Right lobe of liver (tissue), 6 donors: ENCODE data around the gene EZH1. TPM values are rescaled to one million over a fixed set of nuclear protein-coding genes. Genes with fewer than 3 reads are reported as not detected.

Source experiments
- ATAC-seq, 4 donors: fragments of 200-7000 bp; cut with Tn5 transposase; one replicate each; pipeline ENCODE4 v1.9.1; 2020; ENCODE audit warnings: mild to moderate bottlenecking in 4 of 4, moderate library complexity in 4 of 4
- DNase-seq, 3 donors: peaks; one replicate each; pipeline ENCODE4 v3.0.0-alpha.2; 2020
- H3K27ac ChIP-seq, 3 donors: fragments of 200-600 bp; one replicate each; pipeline ENCODE4 v1.8.0; 2022
- H3K27me3 ChIP-seq, 2 donors: fragments of 200-600 bp; one replicate each; pipeline ENCODE4 v1.8.0; 2022
- H3K36me3 ChIP-seq, 4 donors: fragments of 200-600 bp; sonication (generic) in 1 of 4; one replicate each; pipeline versions ENCODE4 v1.5.1 to v1.8.0; 2017 to 2022; ENCODE audit warnings: control low read depth in 1 of 4
- H3K4me1 ChIP-seq, 4 donors: fragments of 200-600 bp; sonication (generic) in 1 of 4; one replicate each; pipeline versions ENCODE4 v1.5.1 to v1.8.0; 2017 to 2022; ENCODE audit warnings: control low read depth in 1 of 4
- H3K4me3 ChIP-seq, 3 donors: fragments of 200-600 bp; one replicate each; pipeline ENCODE4 v1.8.0; 2022
- H3K9me3 ChIP-seq, 4 donors: fragments of 200-600 bp; sonication (generic) in 1 of 4; one replicate each; pipeline versions ENCODE4 v1.5.1 to v1.8.0; 2017 to 2022; ENCODE audit warnings: control low read depth in 1 of 4
- CTCF ChIP-seq, 4 donors: fragments of 200-600 bp in 3 of 4; fragments of 450-650 bp in 1 of 4; IDR thresholded peaks; one replicate each; pipeline versions ENCODE4 v1.5.1 to v1.8.0; 2016 to 2022; ENCODE audit warnings: antibody characterized with exemption in 4 of 4, mild to moderate bottlenecking in 2 of 4
- POLR2A ChIP-seq: fragments of 450-650 bp; IDR thresholded peaks from one replicate; pipeline ENCODE4 v1.6.1; 2017; ENCODE audit warnings: antibody characterized with exemption, mild to moderate bottlenecking
- WGBS: methylation state at CpG from one replicate; pipeline ENCODE4 v1.1.6; 2018; ENCODE audit warnings: low coverage, low lambda C conversion rate; ENCODE audit not compliant: insufficient coverage; ENCODE audit errors: missing lambda C conversion rate; 5-methylcytosine and 5-hydroxymethylcytosine counted together
- intact Hi-C, 2 donors: fragments of 100-400 bp; cut with DNase I; formaldehyde crosslinking; loops; one replicate each; pipeline versions ENCODE4 v1.11.2 to v1.14.1; 2022
- total RNA-seq, 6 experiments: library from RNA; depleted of rRNA in 2 of 6; stranded (reverse); fragments of >200 nt in 2 of 6; fragmentation: NEBNext Ultra II Directional in 3 of 6; extraction: Animal tissue kit (Norgen Biotek cat#: 25700) in 3 of 6; gene quantifications; one replicate each; pipeline versions ENCODE4 v1.1.0 to v1.2.4, GENCODE V29; 2016 to 2023
- donor health status: DM: no; HTN: yes; CAD: no.
- donor health status: DM: no; HTN: no; CAD: no.
- donor health status: DM: no; HTN: no; CAD: no.
- donor health status: DM: no; HTN: yes; CAD: no.
- donor health status: DM: no; HTN: yes; CAD: no.

The EZH1 gene
- total RNA-seq, 6 experiments from 2014 or later: 5.5 to 16.5 (median 10.8) TPM

- 60% methylated on average over 1 of the region's 30 CpGs for WGBS
- no peak for DNase-seq
Observed at GRCh38 chr17:42673266-42673884, 71.5 kb downstream of the EZH1 start.

GRCh38 chr17:42672038-42672437 lies 72.8 kb downstream of the EZH1 start:
- intact Hi-C loops: no loop called here
- no peaks in the 10 kb centered on the region for H3K27me3 ChIP-seq
- 89% methylated on average over 16 of the region's 28 CpGs for WGBS

More at GRCh38 chr17:42673266-42673884, 71.5 kb downstream of the EZH1 start:
- Histone ChIP-seq H3K9me3 (no peaks in the 10 kb centered on the region), H3K4me3 (no peak overlapping the region), H3K4me1 (peaks cover 0 to 32% (median 5%) of the 10 kb centered on the region in 4 donors), H3K27me3 (no peaks in the 10 kb centered on the region), H3K36me3 (peaks cover 0 to 39% (median 11%) of the 10 kb centered on the region in 4 donors), H3K27ac (no peak overlapping the region)
- no peak for TF ChIP-seq CTCF (IDR thresholded peaks at IDR 0.05)
- no peak for TF ChIP-seq POLR2A
- ATAC-seq: no peak
- intact Hi-C loops: no loop called here

GRCh38 chr17:42670789-42671657 lies 73.8 kb downstream of the EZH1 start:
- ATAC-seq (no peak), DNase-seq (no peak)
- intact Hi-C loops: no loop called here
- H3K4me1 ChIP-seq: peaks cover 0 to 39% (median 13%) of the 10 kb centered on the region in 4 donors
- H3K27me3 ChIP-seq: no peaks in the 10 kb centered on the region
- TF ChIP-seq POLR2A (no peak), CTCF (IDR thresholded peaks at IDR 0.05) (no peak)
- WGBS: 89% methylated on average over 12 of the region's 50 CpGs
- H3K36me3 ChIP-seq: peaks cover 0 to 48% (median 17%) of the 10 kb centered on the region in 4 donors
- no peak overlapping the region for H3K27ac ChIP-seq
- H3K9me3 ChIP-seq: no peaks in the 10 kb centered on the region
- H3K4me3 ChIP-seq: no peak overlapping the region

More at GRCh38 chr17:42672038-42672437, 72.8 kb downstream of the EZH1 start:
- no peak overlapping the region for H3K27ac ChIP-seq
- H3K4me1 ChIP-seq: peaks cover 0 to 38% (median 12%) of the 10 kb centered on the region in 4 donors
- no peaks in the 10 kb centered on the region for H3K9me3 ChIP-seq
- no peak for DNase-seq
- no peak for ATAC-seq
- H3K36me3 ChIP-seq: peaks cover 0 to 40% (median 14%) of the 10 kb centered on the region in 4 donors
- TF ChIP-seq POLR2A: no peak
- no peak for TF ChIP-seq CTCF (IDR thresholded peaks at IDR 0.05)
- H3K4me3 ChIP-seq: no peak overlapping the region

- Histone ChIP-seq H3K27ac (no peak overlapping the region), H3K36me3 (peaks cover 0 to 48% (median 18%) of the 10 kb centered on the region in 4 donors), H3K4me3 (no peak overlapping the region), H3K9me3 (no peaks in the 10 kb centered on the region), H3K4me1 (peaks cover 0 to 38% (median 13%) of the 10 kb centered on the region in 4 donors), H3K27me3 (no peaks in the 10 kb centered on the region)
- DNase-seq (no peak), ATAC-seq (no peak)
- 54% methylated on average over 29 of the region's 87 CpGs for WGBS
- no peak for TF ChIP-seq CTCF (IDR thresholded peaks at IDR 0.05)
- TF ChIP-seq POLR2A: no peak
- intact Hi-C loops: no loop called here
Observed at GRCh38 chr17:42669977-42670788, 74.7 kb downstream of the EZH1 start.
